C1 segment of cervical spinal cord (tissue), 14 donors: ENCODE measurements around the gene SOX3.

ENCODE experiments used
- DNase-seq, 14 donors: peaks; one replicate each; lab custom pipeline; 2025; lab: John Stamatoyannopoulos, UW

Gene SOX3

DNA sequence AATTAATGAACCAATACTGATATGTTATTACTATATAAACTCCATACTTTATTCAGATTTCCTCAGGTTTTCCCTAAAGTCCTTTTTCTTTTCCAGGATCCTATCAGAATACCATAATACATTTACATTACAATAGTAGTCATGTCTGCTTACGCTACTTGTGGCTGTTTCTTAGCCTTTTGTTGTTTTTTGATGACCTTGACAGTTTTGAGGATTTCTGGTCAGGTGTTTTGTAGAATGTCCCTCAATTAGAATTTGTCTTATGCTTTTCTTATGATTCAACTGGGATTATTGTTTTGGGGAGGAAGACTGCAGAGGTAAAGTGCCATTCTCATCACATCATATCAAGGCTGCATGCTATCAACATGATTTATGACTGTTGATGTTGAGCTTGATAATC lies 9.1 kb downstream of the SOX3 start:
- no peak for DNase-seq

DNA sequence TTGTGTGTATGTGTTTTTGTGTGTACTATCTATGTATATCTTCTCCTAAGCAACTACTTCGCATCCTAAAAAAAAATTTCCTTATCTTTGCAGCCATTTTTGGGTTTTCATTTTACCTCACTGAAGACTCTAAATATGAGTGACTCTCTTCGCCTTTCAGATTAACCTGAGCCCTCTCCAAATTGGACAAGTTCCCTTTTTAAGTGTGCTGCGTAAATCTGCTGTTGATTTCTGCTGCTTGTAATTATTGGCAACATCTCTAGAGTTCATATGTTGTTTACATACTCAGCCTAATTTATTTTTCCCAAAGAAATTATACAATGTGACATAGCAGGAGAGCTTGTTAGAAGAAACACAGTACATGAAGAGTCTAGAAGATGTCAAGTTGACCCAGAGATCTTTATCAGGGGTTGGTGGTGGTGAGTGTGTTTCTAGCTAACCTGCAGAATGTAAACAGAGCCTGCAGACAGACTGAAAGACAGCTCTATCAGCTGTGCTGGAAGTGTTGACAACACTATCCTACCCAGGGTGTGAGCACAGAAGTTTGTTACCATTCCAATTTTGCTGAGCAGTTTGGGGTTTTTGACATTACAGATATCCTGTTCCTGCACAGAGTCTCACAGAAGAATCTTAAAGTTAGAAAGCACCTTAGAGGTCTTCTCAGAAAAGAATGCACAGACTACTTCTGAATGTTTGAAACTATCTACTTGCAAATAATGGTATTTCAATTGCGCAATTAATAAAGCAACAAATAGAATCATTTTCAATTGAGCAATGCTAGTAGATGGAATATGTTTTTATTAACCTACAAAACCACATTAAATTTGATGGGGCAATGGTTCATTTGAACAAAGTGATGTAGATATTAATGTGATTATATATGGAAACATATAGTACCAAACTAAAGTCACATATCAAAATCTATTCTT lies 12.5 kb downstream of the SOX3 start:
- DNase-seq, result no peak

DNA sequence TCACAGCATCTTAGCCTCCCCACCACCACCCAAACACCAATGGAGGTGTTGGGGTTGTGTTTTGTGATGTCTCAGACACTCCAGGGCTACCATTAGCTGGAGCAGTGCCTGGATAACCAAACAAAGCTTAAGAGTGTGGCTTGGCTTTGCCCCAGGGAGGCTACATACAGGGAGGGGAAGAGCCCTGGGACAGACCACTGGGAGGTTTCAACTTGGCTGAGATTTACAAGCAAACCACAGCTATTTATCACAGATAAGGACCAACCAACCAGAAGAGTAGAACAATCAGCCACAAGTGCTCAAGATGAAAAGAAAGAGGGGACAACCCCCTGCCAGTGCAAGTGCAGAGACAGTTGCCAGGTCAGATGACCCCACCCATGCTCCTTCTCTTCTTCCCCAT lies 24.1 kb downstream of the SOX3 start:
- DNase-seq, result no peak

DNA sequence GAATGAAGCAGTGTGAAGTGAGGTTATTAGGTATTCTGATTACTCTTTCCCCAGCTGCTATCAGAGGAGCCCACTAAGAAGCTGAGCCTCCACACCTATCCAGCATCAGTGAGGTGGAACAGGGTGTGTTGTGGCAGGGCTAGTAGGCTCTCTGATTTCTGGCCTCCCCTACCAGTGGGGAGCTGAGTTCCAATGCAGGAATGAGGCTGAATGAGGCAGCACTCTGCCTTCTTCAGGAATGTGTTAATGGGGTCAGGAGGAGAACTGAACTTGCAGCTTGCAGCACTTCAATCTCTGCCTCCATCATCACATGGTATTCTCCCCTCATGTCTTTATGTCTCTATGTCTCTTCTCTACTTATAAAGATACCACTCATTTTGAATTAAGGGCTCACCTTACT lies 26.9 kb downstream of the SOX3 start:
- DNase-seq, result no peak

DNA sequence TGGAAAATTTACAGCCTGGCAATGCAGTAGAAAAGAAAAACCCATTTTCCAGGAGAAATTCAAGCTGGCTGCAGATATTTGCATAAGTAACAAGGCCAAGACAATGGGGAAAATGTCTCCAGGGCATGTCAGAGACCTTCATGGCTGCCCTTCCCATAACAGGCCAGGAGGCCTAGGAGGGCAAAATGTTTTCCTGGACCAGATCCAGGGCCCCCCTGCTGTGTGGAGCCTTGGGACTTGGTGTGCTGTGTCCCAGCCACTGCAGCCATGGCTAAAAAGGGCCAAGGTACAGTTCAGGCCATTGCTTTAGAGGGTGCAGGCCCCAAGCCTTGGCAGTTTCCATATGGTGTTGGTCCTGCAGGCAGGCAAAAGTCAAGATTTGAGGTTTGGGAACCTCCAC lies 29.8 kb downstream of the SOX3 start:
- DNase-seq, result no peak

- DNase-seq, result no peak
These were observed 37.7 kb downstream of the SOX3 start for GRCh38 chrX:140467211-140467610.
